ENCODE data around the gene SGK2. TPM values are rescaled to one million over a fixed set of nuclear protein-coding genes. Genes with fewer than 3 reads are reported as not detected.

SGK2 gene
- total and polyA plus RNA-seq, 9 of the 15 experiments (the other 6 are each of a cell fraction or from before 2014, with no cell fraction given), result 0.07 to 0.31 (median 0.15) TPM; not detected in 2

DNA sequence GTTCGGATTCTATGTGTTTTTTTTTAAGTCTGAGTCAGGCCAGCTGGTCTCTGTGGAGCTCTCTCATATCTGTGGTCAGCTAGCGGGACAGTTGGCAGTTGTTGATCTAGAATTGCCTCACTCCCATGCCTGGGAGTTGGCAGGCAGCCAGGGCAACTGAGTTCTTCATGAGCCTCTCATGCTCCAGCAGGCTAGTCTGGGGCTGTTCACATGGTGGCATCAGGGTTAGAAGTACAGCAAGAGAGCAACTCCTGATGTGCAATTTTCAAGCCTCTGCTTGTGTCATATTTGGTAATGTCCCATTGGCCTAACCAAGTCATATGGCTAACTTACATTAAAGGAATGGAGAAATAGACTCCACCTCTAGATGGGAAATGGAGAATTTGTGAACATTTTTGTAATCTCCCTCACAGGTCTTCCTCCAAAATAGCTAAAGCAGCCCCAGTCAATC lies 25.2 kb downstream of the SGK2 start (continued):
- TF ChIP-seq, protein P1, sequence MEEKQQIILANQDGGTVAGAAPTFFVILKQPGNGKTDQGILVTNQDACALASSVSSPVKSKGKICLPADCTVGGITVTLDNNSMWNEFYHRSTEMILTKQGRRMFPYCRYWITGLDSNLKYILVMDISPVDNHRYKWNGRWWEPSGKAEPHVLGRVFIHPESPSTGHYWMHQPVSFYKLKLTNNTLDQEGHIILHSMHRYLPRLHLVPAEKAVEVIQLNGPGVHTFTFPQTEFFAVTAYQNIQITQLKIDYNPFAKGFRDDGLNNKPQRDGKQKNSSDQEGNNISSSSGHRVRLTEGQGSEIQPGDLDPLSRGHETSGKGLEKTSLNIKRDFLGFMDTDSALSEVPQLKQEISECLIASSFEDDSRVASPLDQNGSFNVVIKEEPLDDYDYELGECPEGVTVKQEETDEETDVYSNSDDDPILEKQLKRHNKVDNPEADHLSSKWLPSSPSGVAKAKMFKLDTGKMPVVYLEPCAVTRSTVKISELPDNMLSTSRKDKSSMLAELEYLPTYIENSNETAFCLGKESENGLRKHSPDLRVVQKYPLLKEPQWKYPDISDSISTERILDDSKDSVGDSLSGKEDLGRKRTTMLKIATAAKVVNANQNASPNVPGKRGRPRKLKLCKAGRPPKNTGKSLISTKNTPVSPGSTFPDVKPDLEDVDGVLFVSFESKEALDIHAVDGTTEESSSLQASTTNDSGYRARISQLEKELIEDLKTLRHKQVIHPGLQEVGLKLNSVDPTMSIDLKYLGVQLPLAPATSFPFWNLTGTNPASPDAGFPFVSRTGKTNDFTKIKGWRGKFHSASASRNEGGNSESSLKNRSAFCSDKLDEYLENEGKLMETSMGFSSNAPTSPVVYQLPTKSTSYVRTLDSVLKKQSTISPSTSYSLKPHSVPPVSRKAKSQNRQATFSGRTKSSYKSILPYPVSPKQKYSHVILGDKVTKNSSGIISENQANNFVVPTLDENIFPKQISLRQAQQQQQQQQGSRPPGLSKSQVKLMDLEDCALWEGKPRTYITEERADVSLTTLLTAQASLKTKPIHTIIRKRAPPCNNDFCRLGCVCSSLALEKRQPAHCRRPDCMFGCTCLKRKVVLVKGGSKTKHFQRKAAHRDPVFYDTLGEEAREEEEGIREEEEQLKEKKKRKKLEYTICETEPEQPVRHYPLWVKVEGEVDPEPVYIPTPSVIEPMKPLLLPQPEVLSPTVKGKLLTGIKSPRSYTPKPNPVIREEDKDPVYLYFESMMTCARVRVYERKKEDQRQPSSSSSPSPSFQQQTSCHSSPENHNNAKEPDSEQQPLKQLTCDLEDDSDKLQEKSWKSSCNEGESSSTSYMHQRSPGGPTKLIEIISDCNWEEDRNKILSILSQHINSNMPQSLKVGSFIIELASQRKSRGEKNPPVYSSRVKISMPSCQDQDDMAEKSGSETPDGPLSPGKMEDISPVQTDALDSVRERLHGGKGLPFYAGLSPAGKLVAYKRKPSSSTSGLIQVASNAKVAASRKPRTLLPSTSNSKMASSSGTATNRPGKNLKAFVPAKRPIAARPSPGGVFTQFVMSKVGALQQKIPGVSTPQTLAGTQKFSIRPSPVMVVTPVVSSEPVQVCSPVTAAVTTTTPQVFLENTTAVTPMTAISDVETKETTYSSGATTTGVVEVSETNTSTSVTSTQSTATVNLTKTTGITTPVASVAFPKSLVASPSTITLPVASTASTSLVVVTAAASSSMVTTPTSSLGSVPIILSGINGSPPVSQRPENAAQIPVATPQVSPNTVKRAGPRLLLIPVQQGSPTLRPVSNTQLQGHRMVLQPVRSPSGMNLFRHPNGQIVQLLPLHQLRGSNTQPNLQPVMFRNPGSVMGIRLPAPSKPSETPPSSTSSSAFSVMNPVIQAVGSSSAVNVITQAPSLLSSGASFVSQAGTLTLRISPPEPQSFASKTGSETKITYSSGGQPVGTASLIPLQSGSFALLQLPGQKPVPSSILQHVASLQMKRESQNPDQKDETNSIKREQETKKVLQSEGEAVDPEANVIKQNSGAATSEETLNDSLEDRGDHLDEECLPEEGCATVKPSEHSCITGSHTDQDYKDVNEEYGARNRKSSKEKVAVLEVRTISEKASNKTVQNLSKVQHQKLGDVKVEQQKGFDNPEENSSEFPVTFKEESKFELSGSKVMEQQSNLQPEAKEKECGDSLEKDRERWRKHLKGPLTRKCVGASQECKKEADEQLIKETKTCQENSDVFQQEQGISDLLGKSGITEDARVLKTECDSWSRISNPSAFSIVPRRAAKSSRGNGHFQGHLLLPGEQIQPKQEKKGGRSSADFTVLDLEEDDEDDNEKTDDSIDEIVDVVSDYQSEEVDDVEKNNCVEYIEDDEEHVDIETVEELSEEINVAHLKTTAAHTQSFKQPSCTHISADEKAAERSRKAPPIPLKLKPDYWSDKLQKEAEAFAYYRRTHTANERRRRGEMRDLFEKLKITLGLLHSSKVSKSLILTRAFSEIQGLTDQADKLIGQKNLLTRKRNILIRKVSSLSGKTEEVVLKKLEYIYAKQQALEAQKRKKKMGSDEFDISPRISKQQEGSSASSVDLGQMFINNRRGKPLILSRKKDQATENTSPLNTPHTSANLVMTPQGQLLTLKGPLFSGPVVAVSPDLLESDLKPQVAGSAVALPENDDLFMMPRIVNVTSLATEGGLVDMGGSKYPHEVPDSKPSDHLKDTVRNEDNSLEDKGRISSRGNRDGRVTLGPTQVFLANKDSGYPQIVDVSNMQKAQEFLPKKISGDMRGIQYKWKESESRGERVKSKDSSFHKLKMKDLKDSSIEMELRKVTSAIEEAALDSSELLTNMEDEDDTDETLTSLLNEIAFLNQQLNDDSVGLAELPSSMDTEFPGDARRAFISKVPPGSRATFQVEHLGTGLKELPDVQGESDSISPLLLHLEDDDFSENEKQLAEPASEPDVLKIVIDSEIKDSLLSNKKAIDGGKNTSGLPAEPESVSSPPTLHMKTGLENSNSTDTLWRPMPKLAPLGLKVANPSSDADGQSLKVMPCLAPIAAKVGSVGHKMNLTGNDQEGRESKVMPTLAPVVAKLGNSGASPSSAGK (IDR thresholded peaks at IDR 0.05), result peak; percentile 55
- TF ChIP-seq ZNF584 (CRISPR knock-in tag; IDR thresholded peaks at IDR 0.05; ENCODE audit: low read depth) (peak; percentile 37; the same call in 1 of the 2 replicates), SUPT5H (IDR thresholded peaks at IDR 0.05) (no peak), ZNF197 (CRISPR knock-in tag; IDR thresholded peaks at IDR 0.05; ENCODE audit: low read depth) (0 out of 2 replicates have a peak, but pooled peaks have one; percentile 24), ZBTB17 (CRISPR knock-in tag; IDR thresholded peaks at IDR 0.05) (no peak), DACH1 (IDR thresholded peaks at IDR 0.05; ENCODE audit: partially characterized antibody) (peak; percentile 74), POLR2AphosphoS5 (IDR thresholded peaks at IDR 0.05; ENCODE audit: control insufficient read depth, insufficient read depth, low read depth, low read length) (peak; percentile 68; the same call in 1 of the 2 replicates), KLF16 (IDR thresholded peaks at IDR 0.05) (peak; percentile 81)
- TF ChIP-seq, protein P2, sequence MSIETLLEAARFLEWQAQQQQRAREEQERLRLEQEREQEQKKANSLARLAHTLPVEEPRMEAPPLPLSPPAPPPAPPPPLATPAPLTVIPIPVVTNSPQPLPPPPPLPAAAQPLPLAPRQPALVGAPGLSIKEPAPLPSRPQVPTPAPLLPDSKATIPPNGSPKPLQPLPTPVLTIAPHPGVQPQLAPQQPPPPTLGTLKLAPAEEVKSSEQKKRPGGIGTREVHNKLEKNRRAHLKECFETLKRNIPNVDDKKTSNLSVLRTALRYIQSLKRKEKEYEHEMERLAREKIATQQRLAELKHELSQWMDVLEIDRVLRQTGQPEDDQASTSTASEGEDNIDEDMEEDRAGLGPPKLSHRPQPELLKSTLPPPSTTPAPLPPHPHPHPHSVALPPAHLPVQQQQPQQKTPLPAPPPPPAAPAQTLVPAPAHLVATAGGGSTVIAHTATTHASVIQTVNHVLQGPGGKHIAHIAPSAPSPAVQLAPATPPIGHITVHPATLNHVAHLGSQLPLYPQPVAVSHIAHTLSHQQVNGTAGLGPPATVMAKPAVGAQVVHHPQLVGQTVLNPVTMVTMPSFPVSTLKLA (conservative IDR thresholded peaks at IDR 0.05), result peak; percentile 50 to 54; a peak in 3 of 4 replicates
- TF ChIP-seq, protein P3, sequence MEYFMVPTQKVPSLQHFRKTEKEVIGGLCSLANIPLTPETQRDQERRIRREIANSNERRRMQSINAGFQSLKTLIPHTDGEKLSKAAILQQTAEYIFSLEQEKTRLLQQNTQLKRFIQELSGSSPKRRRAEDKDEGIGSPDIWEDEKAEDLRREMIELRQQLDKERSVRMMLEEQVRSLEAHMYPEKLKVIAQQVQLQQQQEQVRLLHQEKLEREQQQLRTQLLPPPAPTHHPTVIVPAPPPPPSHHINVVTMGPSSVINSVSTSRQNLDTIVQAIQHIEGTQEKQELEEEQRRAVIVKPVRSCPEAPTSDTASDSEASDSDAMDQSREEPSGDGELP (CRISPR knock-in tag; IDR thresholded peaks at IDR 0.05; ENCODE audit: borderline replicate concordance), result peak; percentile 98
- TF ChIP-seq, protein P4, sequence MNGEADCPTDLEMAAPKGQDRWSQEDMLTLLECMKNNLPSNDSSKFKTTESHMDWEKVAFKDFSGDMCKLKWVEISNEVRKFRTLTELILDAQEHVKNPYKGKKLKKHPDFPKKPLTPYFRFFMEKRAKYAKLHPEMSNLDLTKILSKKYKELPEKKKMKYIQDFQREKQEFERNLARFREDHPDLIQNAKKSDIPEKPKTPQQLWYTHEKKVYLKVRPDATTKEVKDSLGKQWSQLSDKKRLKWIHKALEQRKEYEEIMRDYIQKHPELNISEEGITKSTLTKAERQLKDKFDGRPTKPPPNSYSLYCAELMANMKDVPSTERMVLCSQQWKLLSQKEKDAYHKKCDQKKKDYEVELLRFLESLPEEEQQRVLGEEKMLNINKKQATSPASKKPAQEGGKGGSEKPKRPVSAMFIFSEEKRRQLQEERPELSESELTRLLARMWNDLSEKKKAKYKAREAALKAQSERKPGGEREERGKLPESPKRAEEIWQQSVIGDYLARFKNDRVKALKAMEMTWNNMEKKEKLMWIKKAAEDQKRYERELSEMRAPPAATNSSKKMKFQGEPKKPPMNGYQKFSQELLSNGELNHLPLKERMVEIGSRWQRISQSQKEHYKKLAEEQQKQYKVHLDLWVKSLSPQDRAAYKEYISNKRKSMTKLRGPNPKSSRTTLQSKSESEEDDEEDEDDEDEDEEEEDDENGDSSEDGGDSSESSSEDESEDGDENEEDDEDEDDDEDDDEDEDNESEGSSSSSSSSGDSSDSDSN (IDR thresholded peaks at IDR 0.05; ENCODE audit: borderline replicate concordance in 1 of 2, low read depth in 2 of 2, low read length in 2 of 2), result no peak

Data from K562 (cell line).